Measurements from ENCODE around the gene SUPT4H1. TPM values are rescaled to one million over a fixed set of nuclear protein-coding genes. Genes with fewer than 3 reads are reported as not detected.

SUPT4H1 gene
- total and polyA plus RNA-seq, 9 of the 15 experiments (the other 6 are each of a cell fraction or from before 2014, with no cell fraction given): 62.1 to 320 (median 117) TPM

DNA sequence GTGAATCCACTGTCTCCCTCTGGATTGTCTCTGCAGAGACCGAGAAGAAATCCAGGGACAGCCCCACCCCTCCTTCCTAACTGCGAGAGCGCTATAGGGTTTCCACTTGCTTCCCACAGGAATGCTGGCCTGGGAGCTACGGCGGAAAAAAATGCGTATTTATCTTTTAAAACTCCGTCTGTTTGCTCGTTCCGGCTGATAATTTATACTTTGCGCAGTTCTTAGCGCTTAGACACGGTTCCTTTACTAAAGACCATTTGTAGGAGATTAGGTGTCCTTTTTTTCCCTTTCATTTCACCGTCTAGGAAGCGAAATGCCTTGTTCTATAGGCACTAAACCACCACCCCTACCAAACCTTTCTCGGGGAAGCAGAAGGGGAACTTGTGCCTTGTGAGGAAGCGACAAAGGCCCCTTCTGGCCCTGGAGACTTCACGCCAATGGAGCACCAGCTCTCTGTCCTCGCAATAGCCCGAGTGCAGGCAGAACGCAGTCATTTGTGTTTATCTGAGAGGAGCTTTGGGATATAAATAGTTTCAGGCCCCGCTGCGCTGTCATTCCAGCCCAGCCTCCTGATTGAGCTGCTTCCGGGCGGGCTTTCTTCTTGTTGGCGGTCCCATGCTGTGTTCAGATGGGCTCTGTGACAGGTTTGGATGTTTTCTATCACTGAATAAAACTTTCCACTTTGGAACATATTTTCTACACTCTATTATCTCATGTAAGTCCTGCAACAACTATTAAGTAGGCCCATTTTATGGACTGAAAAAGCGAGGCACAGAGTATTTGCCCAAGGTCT is 791 bp upstream of the SUPT4H1 start (continued):
- TF ChIP-seq, protein P1, sequence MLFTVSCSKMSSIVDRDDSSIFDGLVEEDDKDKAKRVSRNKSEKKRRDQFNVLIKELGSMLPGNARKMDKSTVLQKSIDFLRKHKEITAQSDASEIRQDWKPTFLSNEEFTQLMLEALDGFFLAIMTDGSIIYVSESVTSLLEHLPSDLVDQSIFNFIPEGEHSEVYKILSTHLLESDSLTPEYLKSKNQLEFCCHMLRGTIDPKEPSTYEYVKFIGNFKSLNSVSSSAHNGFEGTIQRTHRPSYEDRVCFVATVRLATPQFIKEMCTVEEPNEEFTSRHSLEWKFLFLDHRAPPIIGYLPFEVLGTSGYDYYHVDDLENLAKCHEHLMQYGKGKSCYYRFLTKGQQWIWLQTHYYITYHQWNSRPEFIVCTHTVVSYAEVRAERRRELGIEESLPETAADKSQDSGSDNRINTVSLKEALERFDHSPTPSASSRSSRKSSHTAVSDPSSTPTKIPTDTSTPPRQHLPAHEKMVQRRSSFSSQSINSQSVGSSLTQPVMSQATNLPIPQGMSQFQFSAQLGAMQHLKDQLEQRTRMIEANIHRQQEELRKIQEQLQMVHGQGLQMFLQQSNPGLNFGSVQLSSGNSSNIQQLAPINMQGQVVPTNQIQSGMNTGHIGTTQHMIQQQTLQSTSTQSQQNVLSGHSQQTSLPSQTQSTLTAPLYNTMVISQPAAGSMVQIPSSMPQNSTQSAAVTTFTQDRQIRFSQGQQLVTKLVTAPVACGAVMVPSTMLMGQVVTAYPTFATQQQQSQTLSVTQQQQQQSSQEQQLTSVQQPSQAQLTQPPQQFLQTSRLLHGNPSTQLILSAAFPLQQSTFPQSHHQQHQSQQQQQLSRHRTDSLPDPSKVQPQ (CRISPR knock-in tag; IDR thresholded peaks at IDR 0.05; ENCODE audit: borderline replicate concordance): no peak
- TF ChIP-seq USF2 (CRISPR knock-in tag; IDR thresholded peaks at IDR 0.05) (no peak), MBD2 (IDR thresholded peaks at IDR 0.05; ENCODE audit: borderline replicate concordance, low read depth) (no peak; the same call in 1 of the 2 replicates), SMARCA5 (IDR thresholded peaks at IDR 0.05) (peak; percentile 89; the same call in 1 of the 2 replicates), GTF2E2 (tag; IDR thresholded peaks at IDR 0.05) (peak; percentile 87), TFAM (CRISPR knock-in tag; conservative IDR thresholded peaks at IDR 0.05) (no peak), ZNF12 (CRISPR knock-in tag; IDR thresholded peaks at IDR 0.05) (no peak), ZBTB17 (CRISPR knock-in tag; IDR thresholded peaks at IDR 0.05) (no peak), DACH1 (IDR thresholded peaks at IDR 0.05; ENCODE audit: partially characterized antibody) (peak; percentile 4), MIER1 (IDR thresholded peaks at IDR 0.05; ENCODE audit: low read depth) (no peak), SMARCB1 (IDR thresholded peaks at IDR 0.05; ENCODE audit: insufficient read length, low read depth) (no peak)
- TF ChIP-seq, protein P2, sequence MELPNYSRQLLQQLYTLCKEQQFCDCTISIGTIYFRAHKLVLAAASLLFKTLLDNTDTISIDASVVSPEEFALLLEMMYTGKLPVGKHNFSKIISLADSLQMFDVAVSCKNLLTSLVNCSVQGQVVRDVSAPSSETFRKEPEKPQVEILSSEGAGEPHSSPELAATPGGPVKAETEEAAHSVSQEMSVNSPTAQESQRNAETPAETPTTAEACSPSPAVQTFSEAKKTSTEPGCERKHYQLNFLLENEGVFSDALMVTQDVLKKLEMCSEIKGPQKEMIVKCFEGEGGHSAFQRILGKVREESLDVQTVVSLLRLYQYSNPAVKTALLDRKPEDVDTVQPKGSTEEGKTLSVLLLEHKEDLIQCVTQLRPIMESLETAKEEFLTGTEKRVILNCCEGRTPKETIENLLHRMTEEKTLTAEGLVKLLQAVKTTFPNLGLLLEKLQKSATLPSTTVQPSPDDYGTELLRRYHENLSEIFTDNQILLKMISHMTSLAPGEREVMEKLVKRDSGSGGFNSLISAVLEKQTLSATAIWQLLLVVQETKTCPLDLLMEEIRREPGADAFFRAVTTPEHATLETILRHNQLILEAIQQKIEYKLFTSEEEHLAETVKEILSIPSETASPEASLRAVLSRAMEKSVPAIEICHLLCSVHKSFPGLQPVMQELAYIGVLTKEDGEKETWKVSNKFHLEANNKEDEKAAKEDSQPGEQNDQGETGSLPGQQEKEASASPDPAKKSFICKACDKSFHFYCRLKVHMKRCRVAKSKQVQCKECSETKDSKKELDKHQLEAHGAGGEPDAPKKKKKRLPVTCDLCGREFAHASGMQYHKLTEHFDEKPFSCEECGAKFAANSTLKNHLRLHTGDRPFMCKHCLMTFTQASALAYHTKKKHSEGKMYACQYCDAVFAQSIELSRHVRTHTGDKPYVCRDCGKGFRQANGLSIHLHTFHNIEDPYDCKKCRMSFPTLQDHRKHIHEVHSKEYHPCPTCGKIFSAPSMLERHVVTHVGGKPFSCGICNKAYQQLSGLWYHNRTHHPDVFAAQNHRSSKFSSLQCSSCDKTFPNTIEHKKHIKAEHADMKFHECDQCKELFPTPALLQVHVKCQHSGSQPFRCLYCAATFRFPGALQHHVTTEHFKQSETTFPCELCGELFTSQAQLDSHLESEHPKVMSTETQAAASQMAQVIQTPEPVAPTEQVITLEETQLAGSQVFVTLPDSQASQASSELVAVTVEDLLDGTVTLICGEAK (IDR thresholded peaks at IDR 0.05): peak; percentile 9; the same call in 1 of the 2 replicates
- TF ChIP-seq, protein P2 (CRISPR knock-in tag; IDR thresholded peaks at IDR 0.05): no peak
- TF ChIP-seq, protein P3, sequence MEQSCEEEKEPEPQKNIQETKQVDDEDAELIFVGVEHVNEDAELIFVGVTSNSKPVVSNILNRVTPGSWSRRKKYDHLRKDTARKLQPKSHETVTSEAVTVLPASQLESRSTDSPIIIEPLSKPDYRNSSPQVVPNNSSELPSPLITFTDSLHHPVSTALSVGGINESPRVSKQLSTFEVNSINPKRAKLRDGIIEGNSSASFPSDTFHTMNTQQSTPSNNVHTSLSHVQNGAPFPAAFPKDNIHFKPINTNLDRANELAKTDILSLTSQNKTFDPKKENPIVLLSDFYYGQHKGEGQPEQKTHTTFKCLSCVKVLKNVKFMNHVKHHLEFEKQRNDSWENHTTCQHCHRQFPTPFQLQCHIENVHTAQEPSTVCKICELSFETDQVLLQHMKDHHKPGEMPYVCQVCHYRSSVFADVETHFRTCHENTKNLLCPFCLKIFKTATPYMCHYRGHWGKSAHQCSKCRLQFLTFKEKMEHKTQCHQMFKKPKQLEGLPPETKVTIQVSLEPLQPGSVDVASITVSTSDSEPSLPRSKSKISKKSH (CRISPR knock-in tag; IDR thresholded peaks at IDR 0.05): no peak
